ENCODE measurements around the gene SLC3A2. TPM values are rescaled to one million over a fixed set of nuclear protein-coding genes. Genes with fewer than 3 reads are reported as not detected.
"Not testable (repeated sequence)": the region's sequence is repeated elsewhere in the genome, so short reads cannot be mapped to it uniquely, and the experiment has no call there.

The SLC3A2 gene
- total RNA-seq, 1 donor, result 259 TPM

GRCh38 chr11:62856333-62856895 lies 24.3 kb upstream of the SLC3A2 start:
- H3K27ac ChIP-seq (ENCODE audit: low read depth, low read length), result peak overlapping the region; percentile 76
- H3K4me3 ChIP-seq (ENCODE audit: insufficient read depth, low read length), result peak overlapping the region; percentile 100
- no peaks in the 10 kb centered on the region for H3K27me3 ChIP-seq (ENCODE audit: insufficient read depth, low read length)
- peaks cover 36% of the 10 kb centered on the region for H3K79me2 ChIP-seq (ENCODE audit: insufficient read depth, low read length)
- peaks cover 37% of the 10 kb centered on the region for H3K36me3 ChIP-seq (ENCODE audit: insufficient read depth, low read length)
- peak overlapping the region; percentile 95 for H2AFZ ChIP-seq (ENCODE audit: low read length)
- H3K4me1 ChIP-seq (ENCODE audit: insufficient read depth, low read length), result peaks cover 32% of the 10 kb centered on the region
- H3K9me3 ChIP-seq (ENCODE audit: low read depth, low read length), result no peaks in the 10 kb centered on the region
- H4K20me1 ChIP-seq (ENCODE audit: insufficient read depth, low read length), result peaks cover 40% of the 10 kb centered on the region
- DNase-seq (ENCODE audit: insufficient read length, low spot score, missing footprints), result peak; percentile 82
- no peak for TF ChIP-seq CTCF (IDR thresholded peaks at IDR 0.05; ENCODE audit: extremely low read depth, low read depth, low read length)
- peak overlapping the region; percentile 94 for H3K4me2 ChIP-seq (ENCODE audit: insufficient read depth, low read length)

GRCh38 chr11:62857541-62857982 lies 23.1 kb upstream of the SLC3A2 start:
- Histone ChIP-seq H3K27me3 (ENCODE audit: insufficient read depth, low read length) (no peaks in the 10 kb centered on the region), H2AFZ (ENCODE audit: low read length) (peak overlapping the region; percentile 22), H3K27ac (ENCODE audit: low read depth, low read length) (no peak overlapping the region), H3K79me2 (ENCODE audit: insufficient read depth, low read length) (peaks cover 36% of the 10 kb centered on the region), H3K4me1 (ENCODE audit: insufficient read depth, low read length) (peaks cover 32% of the 10 kb centered on the region), H4K20me1 (ENCODE audit: insufficient read depth, low read length) (peaks cover 30% of the 10 kb centered on the region), H3K9me3 (ENCODE audit: low read depth, low read length) (no peaks in the 10 kb centered on the region), H3K4me2 (ENCODE audit: insufficient read depth, low read length) (no peak overlapping the region), H3K36me3 (ENCODE audit: insufficient read depth, low read length) (peaks cover 27% of the 10 kb centered on the region), H3K4me3 (ENCODE audit: insufficient read depth, low read length) (no peak overlapping the region)
- no peak for TF ChIP-seq CTCF (IDR thresholded peaks at IDR 0.05; ENCODE audit: extremely low read depth, low read depth, low read length)
- peak; percentile 56 for DNase-seq (ENCODE audit: insufficient read length, low spot score, missing footprints)

- Histone ChIP-seq H3K27ac (ENCODE audit: low read depth, low read length) (no peak overlapping the region), H2AFZ (ENCODE audit: low read length) (no peak overlapping the region), H4K20me1 (ENCODE audit: insufficient read depth, low read length) (peaks cover 24% of the 10 kb centered on the region), H3K27me3 (ENCODE audit: insufficient read depth, low read length) (no peaks in the 10 kb centered on the region), H3K4me2 (ENCODE audit: insufficient read depth, low read length) (no peak overlapping the region), H3K79me2 (ENCODE audit: insufficient read depth, low read length) (peaks cover 34% of the 10 kb centered on the region), H3K36me3 (ENCODE audit: insufficient read depth, low read length) (peaks cover 20% of the 10 kb centered on the region), H3K4me1 (ENCODE audit: insufficient read depth, low read length) (peaks cover 27% of the 10 kb centered on the region), H3K4me3 (ENCODE audit: insufficient read depth, low read length) (no peak overlapping the region), H3K9me3 (ENCODE audit: low read depth, low read length) (no peaks in the 10 kb centered on the region)
- no peak for DNase-seq (ENCODE audit: insufficient read length, low spot score, missing footprints)
- TF ChIP-seq CTCF (IDR thresholded peaks at IDR 0.05; ENCODE audit: extremely low read depth, low read depth, low read length), result no peak
Observed at GRCh38 chr11:62858201-62858600, 22.5 kb upstream of the SLC3A2 start.

- H3K4me3 ChIP-seq (ENCODE audit: insufficient read depth, low read length); H3K27ac ChIP-seq (ENCODE audit: low read depth, low read length); H3K27me3 ChIP-seq (ENCODE audit: insufficient read depth, low read length); H3K4me2 ChIP-seq (ENCODE audit: insufficient read depth, low read length); H2AFZ ChIP-seq (ENCODE audit: low read length); H3K9me3 ChIP-seq (ENCODE audit: low read depth, low read length); H3K36me3 ChIP-seq (ENCODE audit: insufficient read depth, low read length); DNase-seq (ENCODE audit: insufficient read length, low spot score, missing footprints): not testable (repeated sequence)
- peaks cover 16% of the 10 kb centered on the region for H3K4me1 ChIP-seq (ENCODE audit: insufficient read depth, low read length)
- peaks cover 25% of the 10 kb centered on the region for H3K79me2 ChIP-seq (ENCODE audit: insufficient read depth, low read length)
- H4K20me1 ChIP-seq (ENCODE audit: insufficient read depth, low read length), result peaks cover 13% of the 10 kb centered on the region
Observed at GRCh38 chr11:62859281-62859703, 21.4 kb upstream of the SLC3A2 start.
